ENCODE measurements around the gene ANAPC10.

Gene ANAPC10

GRCh38 chr4:145107126-145107525, 9.1 kb upstream of the ANAPC10 start:
- TF ChIP-seq CTCF (IDR thresholded peaks at IDR 0.05), result no peak

- no peak for TF ChIP-seq CTCF (IDR thresholded peaks at IDR 0.05)
Observed at GRCh38 chr4:145103496-145103895, 5.5 kb upstream of the ANAPC10 start.

GRCh38 chr4:145102619-145103018, 4.6 kb upstream of the ANAPC10 start:
- no peak for TF ChIP-seq CTCF (IDR thresholded peaks at IDR 0.05)

- no peak for TF ChIP-seq CTCF (IDR thresholded peaks at IDR 0.05)
Observed at GRCh38 chr4:145101091-145101490, 3.1 kb upstream of the ANAPC10 start.

DNA sequence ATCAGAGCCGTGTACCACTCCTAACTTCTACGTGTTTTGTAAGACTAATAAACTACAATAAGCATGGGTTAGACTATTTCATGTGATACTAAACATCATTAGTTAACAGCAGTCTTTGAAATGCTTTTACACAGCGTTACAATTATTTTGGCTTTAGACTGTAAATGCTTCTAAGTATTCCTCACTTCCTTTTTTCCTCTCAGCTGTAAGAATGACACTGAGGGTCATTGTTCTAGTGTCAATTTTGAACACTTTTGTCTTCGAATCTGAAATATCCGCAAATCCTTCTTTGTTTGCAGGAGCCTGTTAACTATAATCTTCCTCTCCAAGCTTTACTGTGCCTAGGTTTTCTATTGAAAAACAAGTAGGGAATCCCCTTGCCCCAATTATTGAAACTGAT, 1.7 kb upstream of the ANAPC10 start:
- no peak for TF ChIP-seq CTCF (IDR thresholded peaks at IDR 0.05)

- no peak for TF ChIP-seq CTCF (IDR thresholded peaks at IDR 0.05)
Observed at GRCh38 chr4:145098675-145099037, 660 bp upstream of the ANAPC10 start.

- TF ChIP-seq CTCF (IDR thresholded peaks at IDR 0.05), result no peak
Observed at GRCh38 chr4:145097331-145097820, 620 bp downstream of the ANAPC10 start.

- TF ChIP-seq CTCF (IDR thresholded peaks at IDR 0.05), result no peak
Observed at GRCh38 chr4:145093638-145094037, 4.4 kb downstream of the ANAPC10 start.
